Endothelial cell of umbilical vein (primary cell): Measurements from ENCODE around the gene HEATR5A. TPM values are rescaled to one million over a fixed set of nuclear protein-coding genes. Genes with fewer than 3 reads are reported as not detected.

ENCODE experiments used
- BruUV-seq: library from RNA; stranded (reverse); fragments of 400-500 nt; replicated peaks from 2 replicates; lab custom pipeline; 2021; lab: Mats Ljungman, UMichigan
- CTCF ChIA-PET: fragments of 300-600, 350-600 bp; sonication (Branson Sonifier 250); formaldehyde crosslinking; loops from one replicate; lab custom pipeline; 2021; ENCODE audit warnings: antibody characterized with exemption, inconsistent platforms; lab: Charles Lee
- POLR2A ChIA-PET: fragments of 300-600, 350-600 bp; sonication (Branson Sonifier 250); formaldehyde crosslinking; loops from one replicate; lab custom pipeline; 2021; ENCODE audit warnings: antibody characterized with exemption, inconsistent platforms; lab: Charles Lee
- DNase-seq: peaks from one replicate; pipeline ENCODE4 v3.0.0-alpha.2; 2011; ENCODE audit warnings: low read depth, low spot score
- FAIRE-seq: peaks from 2 replicates; lab custom pipeline; 2011; peaks lifted over from hg19 to GRCh38; lab: Jason Lieb, UNC
- H2AFZ ChIP-seq: 2 replicates; pipeline ENCODE4 v1.6.0; 2012; ENCODE audit warnings: low read depth, low read length, control low read depth, inconsistent platforms
- H3K27ac ChIP-seq: 2 replicates; pipeline ENCODE4 v1.5.1; 2011; ENCODE audit warnings: low read depth, mild to moderate bottlenecking, control low read depth, low read length, moderate library complexity; ENCODE audit not compliant: insufficient read depth
- H3K27me3 ChIP-seq, 2 experiments: 2 replicates each; pipeline versions ENCODE4 v1.6.0 to v1.6.1; 2011; ENCODE audit warnings: low read length in 2 of 2, mixed read lengths in 1 of 2; ENCODE audit not compliant: control insufficient read depth in 2 of 2, insufficient read depth in 2 of 2
- H3K36me3 ChIP-seq, 2 experiments: 2 replicates in 1 of 2; 3 replicates in 1 of 2; pipeline ENCODE4 v1.5.1; 2011; ENCODE audit warnings: low read length in 2 of 2, mild to moderate bottlenecking in 1 of 2, moderate library complexity in 1 of 2; ENCODE audit not compliant: control insufficient read depth in 2 of 2, insufficient read depth in 2 of 2; ENCODE audit errors: extremely low read depth in 1 of 2
- H3K4me1 ChIP-seq: 3 replicates; pipeline ENCODE4 v1.5.1; 2011; ENCODE audit warnings: mild to moderate bottlenecking, low read length; ENCODE audit not compliant: control insufficient read depth, insufficient read depth; ENCODE audit errors: extremely low read depth
- H3K4me2 ChIP-seq: 2 replicates; pipeline ENCODE4 v1.6.1; 2011; ENCODE audit warnings: low read length, control low read depth, mixed read lengths; ENCODE audit not compliant: insufficient read depth
- H3K4me3 ChIP-seq, 3 experiments: fragments of 200-600 bp in 1 of 3; sonication (generic), shearing (Covaris generic) in 1 of 3; replicated peaks in 1 of 3; 2 replicates each; pipeline ENCODE4 v1.5.1; 2011 to 2016; ENCODE audit warnings: control low read depth in 3 of 3, low read length in 3 of 3, mild to moderate bottlenecking in 2 of 3, inconsistent platforms in 1 of 3, low read depth in 1 of 3, moderate library complexity in 1 of 3; ENCODE audit not compliant: insufficient read depth in 1 of 3
- H3K79me2 ChIP-seq: 2 replicates; pipeline ENCODE4 v1.6.0; 2012; ENCODE audit warnings: low read length, inconsistent platforms; ENCODE audit not compliant: control insufficient read depth, insufficient read depth
- H3K9ac ChIP-seq: replicated peaks from 2 replicates; pipeline ENCODE3; 2011; ENCODE audit warnings: low read length, control low read depth; ENCODE audit not compliant: insufficient read depth; ENCODE audit errors: extremely low read depth
- H3K9me1 ChIP-seq: replicated peaks from 3 replicates; pipeline ENCODE4 v1.6.0; 2011; ENCODE audit warnings: mild to moderate bottlenecking, low read length; ENCODE audit not compliant: control insufficient read depth, insufficient read depth; ENCODE audit errors: extremely low read depth
- H3K9me3 ChIP-seq: replicated peaks from 2 replicates; pipeline ENCODE4 v1.5.1; 2012; ENCODE audit warnings: low read length, inconsistent platforms; ENCODE audit not compliant: control insufficient read depth, insufficient read depth
- H4K20me1 ChIP-seq: replicated peaks from 2 replicates; pipeline ENCODE3; 2011; ENCODE audit warnings: mild to moderate bottlenecking, low read length; ENCODE audit not compliant: control insufficient read depth, insufficient read depth; ENCODE audit errors: extremely low read depth
- CTCF ChIP-seq, 2 donors: IDR thresholded peaks; 1 replicate in 1 of 2; 2 replicates in 1 of 2; pipeline ENCODE4 v1.5.1; 2011; ENCODE audit warnings: low read length in 2 of 2, mild to moderate bottlenecking in 2 of 2, moderate library complexity in 2 of 2, control low read depth in 1 of 2, inconsistent platforms in 1 of 2, low read depth in 1 of 2; ENCODE audit not compliant: insufficient read depth in 1 of 2; ENCODE audit errors: extremely low read depth in 1 of 2
- EZH2 ChIP-seq: IDR thresholded peaks from 2 replicates; pipeline ENCODE4 v1.6.1; 2012; ENCODE audit warnings: borderline replicate concordance, low read depth, mild to moderate bottlenecking, moderate library complexity, low read length, inconsistent platforms; ENCODE audit not compliant: severe bottlenecking
- FOS ChIP-seq: IDR thresholded peaks from 2 replicates; pipeline ENCODE4 v1.6.1; 2011; ENCODE audit warnings: mild to moderate bottlenecking, low read length, moderate library complexity, borderline replicate concordance; ENCODE audit not compliant: insufficient read depth
- GATA2 ChIP-seq: IDR thresholded peaks from 2 replicates; pipeline ENCODE4 v1.7.0; 2011; ENCODE audit warnings: low read depth, mild to moderate bottlenecking, moderate library complexity, mixed read lengths, low read length; ENCODE audit not compliant: insufficient read length, insufficient read depth
- JUN ChIP-seq: IDR thresholded peaks from 2 replicates; pipeline ENCODE4 v1.6.1; 2011; ENCODE audit warnings: borderline replicate concordance, low read depth; ENCODE audit not compliant: insufficient read length, insufficient read depth
- MAX ChIP-seq: IDR thresholded peaks from 2 replicates; pipeline ENCODE4 v1.6.1; 2011; ENCODE audit not compliant: insufficient read depth, insufficient read length
- MYC ChIP-seq: IDR thresholded peaks from one replicate; pipeline ENCODE4 v1.6.1; 2011; ENCODE audit warnings: mild to moderate bottlenecking, low read depth, low read length
- POLR2A ChIP-seq: IDR thresholded peaks from 2 replicates; pipeline ENCODE4 v1.6.1; 2012; ENCODE audit warnings: low read depth, mild to moderate bottlenecking, control low read depth, low read length
- POLR2AphosphoS5 ChIP-seq: IDR thresholded peaks from 2 replicates; pipeline ENCODE4 v1.6.1; 2012; ENCODE audit warnings: low read depth, mild to moderate bottlenecking, control low read depth, low read length, moderate library complexity; ENCODE audit not compliant: insufficient read depth
- dilution Hi-C: fragments of 300-500 bp; cut with MboI; formaldehyde crosslinking; loops from one replicate; pipeline ENCODE4 v1.15.0; 2019; ENCODE audit warnings: low sequenced_read_pairs; ENCODE audit not compliant: extremely low pct_ligation_motif_present
- intact Hi-C: fragments of 100-400 bp; cut with micrococcal nuclease; formaldehyde crosslinking; loops from one replicate; pipeline ENCODE4 v1.10.0; 2022
- polyA plus RNA-seq, 4 experiments: library from polyadenylated mRNA; depleted of rRNA in 3 of 4; stranded (reverse) in 3 of 4; unstranded in 1 of 4; fragments of >200 nt; gene quantifications; 2 replicates each; pipeline versions ENCODE4 v1.2.1 to v1.2.3, GENCODE V29; 2011 to 2012; ENCODE audit warnings: missing spikeins in 1 of 4
- total RNA-seq: library from RNA; stranded (reverse); gene quantifications from 2 replicates; pipeline ENCODE4 v1.2.3, GENCODE V29; 2021

The HEATR5A gene
- total and polyA plus RNA-seq, 2 donors (not counting 3 experiments of a cell fraction or from before 2014, with no cell fraction given): 12.6 to 45.3 TPM

GRCh38 chr14:31440280-31440679, 19.9 kb upstream of the HEATR5A start:
- Histone ChIP-seq H4K20me1 (no peaks in the 10 kb centered on the region), H3K4me3 (no peak overlapping the region), H3K27me3 (no peaks in the 10 kb centered on the region), H3K79me2 (no peaks in the 10 kb centered on the region), H3K9me1 (no peaks in the 10 kb centered on the region), H3K4me1 (no peaks in the 10 kb centered on the region), H3K27ac (no peak overlapping the region), H3K9me3 (no peaks in the 10 kb centered on the region), H3K9ac (no peak overlapping the region), H3K4me2 (no peak overlapping the region), H3K36me3 (no peaks in the 10 kb centered on the region), H2AFZ (no peak overlapping the region)
- no peak for DNase-seq
- no TSS peak for BruUV-seq
- dilution Hi-C loops: no loop called here
- no peak for FAIRE-seq
- TF ChIP-seq JUN (no peak), GATA2 (no peak), POLR2A (no peak), MYC (no peak), FOS (no peak), CTCF (IDR thresholded peaks at IDR 0.05; ENCODE audit: extremely low read depth in 1 of 2, insufficient read depth in 1 of 2, low read depth in 1 of 2, low read length in 2 of 2) (no peak), POLR2AphosphoS5 (no peak), MAX (no peak), EZH2 (no peak)
- intact Hi-C loops: no loop called here
- ChIA-PET POLR2A (no interaction called here), CTCF (interaction anchor here (1.0 kb wide), 1 partner anchor 9 kb away, joined by 3 read pairs; no protein-coding TSS in a partner anchor)
